Activated naive CD8-positive, alpha-beta T cell treated with anti-CD3 and anti-CD28 coated beads, Interleukin-2, amount 10 ng/mL, durations not matched to agents 7 days and 5 days (primary cell): ENCODE data around the gene PSMA6. TPM values are rescaled to one million over a fixed set of nuclear protein-coding genes. Genes with fewer than 3 reads are reported as not detected.

Experiments
- ATAC-seq: fragments of 150-1000 bp; cut with Tn5 transposase; one replicate; pipeline ENCODE4 v1.10.0; 2021; ENCODE audit warnings: low read depth, moderate library complexity
- POLR2A ChIA-PET: fragments of 350-600 bp; sonication (Branson Sonifier 250); formaldehyde crosslinking; loops from one replicate; lab custom pipeline; 2021; ENCODE audit warnings: antibody characterized with exemption; lab: Charles Lee
- DNase-seq: peaks from one replicate; pipeline ENCODE4 v3.0.0; 2021
- H3K27ac Mint-ChIP-seq: one replicate; pipeline ENCODE4 v1.8.0; 2022; ENCODE audit warnings: mild to moderate bottlenecking, mixed read lengths
- H3K27me3 Mint-ChIP-seq: one replicate; pipeline ENCODE4 v1.8.0; 2022; ENCODE audit warnings: mild to moderate bottlenecking, moderate library complexity, mixed read lengths
- H3K36me3 Mint-ChIP-seq: one replicate; pipeline ENCODE4 v1.8.0; 2021; ENCODE audit warnings: mild to moderate bottlenecking, mixed read lengths
- H3K4me1 Mint-ChIP-seq: one replicate; pipeline ENCODE4 v1.8.0; 2021; ENCODE audit warnings: mixed read lengths
- H3K4me3 Mint-ChIP-seq: one replicate; pipeline ENCODE4 v1.8.0; 2022; ENCODE audit warnings: mild to moderate bottlenecking, moderate library complexity, mixed read lengths
- H3K9me3 Mint-ChIP-seq: one replicate; pipeline ENCODE4 v1.8.0; 2021; ENCODE audit warnings: mixed read lengths
- total RNA-seq, 2 experiments: library from RNA; stranded (reverse); gene quantifications; one replicate each; pipeline ENCODE4 v1.2.3, GENCODE V29; 2021

PSMA6 gene
- total RNA-seq, 2 experiments from 2014 or later: 213 to 221 TPM

GRCh38 chr14:35257809-35258208, 34.4 kb upstream of the PSMA6 start:
- Mint-ChIP-seq H3K4me1 (peaks cover 12% of the 10 kb centered on the region), H3K9me3 (peaks cover 3% of the 10 kb centered on the region), H3K36me3 (peaks cover 17% of the 10 kb centered on the region), H3K27ac (no peak overlapping the region), H3K27me3 (no peaks in the 10 kb centered on the region), H3K4me3 (no peak overlapping the region)
- no peak for DNase-seq
- POLR2A ChIA-PET: no interaction called here
- ATAC-seq: no peak

GRCh38 chr14:35258420-35258819, 33.8 kb upstream of the PSMA6 start:
- peaks cover 17% of the 10 kb centered on the region for H3K36me3 Mint-ChIP-seq
- no peaks in the 10 kb centered on the region for H3K27me3 Mint-ChIP-seq
- DNase-seq (no peak), ATAC-seq (no peak)
- peaks cover 3% of the 10 kb centered on the region for H3K9me3 Mint-ChIP-seq
- POLR2A ChIA-PET: no interaction called here
- H3K27ac Mint-ChIP-seq: no peak overlapping the region
- H3K4me1 Mint-ChIP-seq: peaks cover 12% of the 10 kb centered on the region
- H3K4me3 Mint-ChIP-seq: no peak overlapping the region

GRCh38 chr14:35261774-35262173, 30.4 kb upstream of the PSMA6 start:
- Mint-ChIP-seq H3K27ac (no peak overlapping the region), H3K9me3 (peaks cover 3% of the 10 kb centered on the region)

GRCh38 chr14:35262436-35262835, 29.7 kb upstream of the PSMA6 start:
- POLR2A ChIA-PET: no interaction called here
- Mint-ChIP-seq H3K27ac (no peak overlapping the region), H3K9me3 (peaks cover 3% of the 10 kb centered on the region), H3K36me3 (peaks cover 15% of the 10 kb centered on the region), H3K4me3 (no peak overlapping the region), H3K27me3 (no peaks in the 10 kb centered on the region), H3K4me1 (peaks cover 3% of the 10 kb centered on the region)
- DNase-seq (no peak), ATAC-seq (no peak)

More at GRCh38 chr14:35261774-35262173, 30.4 kb upstream of the PSMA6 start:
- no peak for DNase-seq
- Mint-ChIP-seq H3K27me3 (no peaks in the 10 kb centered on the region), H3K4me3 (no peak overlapping the region), H3K4me1 (peaks cover 3% of the 10 kb centered on the region), H3K36me3 (peaks cover 12% of the 10 kb centered on the region)
- POLR2A ChIA-PET: no interaction called here
- no peak for ATAC-seq

- Mint-ChIP-seq H3K4me1 (no peaks in the 10 kb centered on the region), H3K27me3 (no peaks in the 10 kb centered on the region), H3K4me3 (no peak overlapping the region), H3K9me3 (no peaks in the 10 kb centered on the region), H3K27ac (no peak overlapping the region), H3K36me3 (peaks cover 12% of the 10 kb centered on the region)
- POLR2A ChIA-PET: no interaction called here
- ATAC-seq: no peak
- DNase-seq: no peak
Measured at GRCh38 chr14:35268946-35269345, 23.2 kb upstream of the PSMA6 start.

GRCh38 chr14:35274805-35275204, 17.4 kb upstream of the PSMA6 start:
- peaks cover 12% of the 10 kb centered on the region for H3K36me3 Mint-ChIP-seq
- DNase-seq (no peak), ATAC-seq (no peak)
- peaks cover 2% of the 10 kb centered on the region for H3K4me1 Mint-ChIP-seq
- no peaks in the 10 kb centered on the region for H3K27me3 Mint-ChIP-seq
- H3K9me3 Mint-ChIP-seq: no peaks in the 10 kb centered on the region
- H3K4me3 Mint-ChIP-seq: no peak overlapping the region
- no peak overlapping the region for H3K27ac Mint-ChIP-seq
- POLR2A ChIA-PET: no interaction called here

GRCh38 chr14:35277179-35277578, 15.0 kb upstream of the PSMA6 start:
- H3K4me1 Mint-ChIP-seq: peaks cover 4% of the 10 kb centered on the region
- no peak for ATAC-seq
- POLR2A ChIA-PET: interaction anchor here (0.8 kb wide), 1 partner anchor 90 kb away, joined by 3 read pairs; no protein-coding TSS in a partner anchor
- H3K9me3 Mint-ChIP-seq: no peaks in the 10 kb centered on the region
- H3K27ac Mint-ChIP-seq: no peak overlapping the region
- H3K4me3 Mint-ChIP-seq: no peak overlapping the region
- no peak for DNase-seq
- no peaks in the 10 kb centered on the region for H3K27me3 Mint-ChIP-seq
- H3K36me3 Mint-ChIP-seq: peaks cover 17% of the 10 kb centered on the region

GRCh38 chr14:35279369-35279768, 12.8 kb upstream of the PSMA6 start:
- Mint-ChIP-seq H3K27me3 (no peaks in the 10 kb centered on the region), H3K27ac (no peak overlapping the region), H3K9me3 (no peaks in the 10 kb centered on the region), H3K4me3 (no peak overlapping the region), H3K4me1 (peaks cover 9% of the 10 kb centered on the region), H3K36me3 (peaks cover 19% of the 10 kb centered on the region)
- POLR2A ChIA-PET: interaction anchor here (0.6 kb wide), 1 partner anchor 11 kb away, joined by 3 read pairs; no protein-coding TSS in a partner anchor
- DNase-seq: no peak
- no peak for ATAC-seq

- no peaks in the 10 kb centered on the region for H3K27me3 Mint-ChIP-seq
- no peak for ATAC-seq
- no peak overlapping the region for H3K4me3 Mint-ChIP-seq
- no peaks in the 10 kb centered on the region for H3K9me3 Mint-ChIP-seq
- POLR2A ChIA-PET: interaction anchor here (3.2 kb wide), 1 partner anchor 11 kb away, joined by 10 read pairs; the partner anchor contains the start of gene PSMA6
- H3K36me3 Mint-ChIP-seq: peaks cover 20% of the 10 kb centered on the region
- no peak for DNase-seq
- H3K27ac Mint-ChIP-seq: no peak overlapping the region
- peaks cover 27% of the 10 kb centered on the region for H3K4me1 Mint-ChIP-seq
Measured at GRCh38 chr14:35281341-35281740, 10.8 kb upstream of the PSMA6 start.

GRCh38 chr14:35284506-35284905, 7.7 kb upstream of the PSMA6 start:
- Mint-ChIP-seq H3K4me3 (peak overlapping the region; percentile 78), H3K27me3 (no peaks in the 10 kb centered on the region), H3K27ac (peak overlapping the region; percentile 91), H3K36me3 (peaks cover 18% of the 10 kb centered on the region), H3K4me1 (peaks cover 41% of the 10 kb centered on the region), H3K9me3 (no peaks in the 10 kb centered on the region)
- no peak for ATAC-seq
- DNase-seq: no peak
- POLR2A ChIA-PET: interaction anchor here (1.3 to 3.2 kb wide), 3 partner anchors 8 to 120 kb away, joined by 5 to 10 read pairs (median 10); partner anchors contain the start of genes NFKBIA and PSMA6

GRCh38 chr14:35285168-35286002, 6.8 kb upstream of the PSMA6 start:
- ATAC-seq: peak; percentile 79
- Mint-ChIP-seq H3K36me3 (peaks cover 17% of the 10 kb centered on the region), H3K9me3 (no peaks in the 10 kb centered on the region), H3K4me3 (peak overlapping the region; percentile 78), H3K27me3 (no peaks in the 10 kb centered on the region), H3K27ac (peak overlapping the region; percentile 91), H3K4me1 (peaks cover 41% of the 10 kb centered on the region)
- POLR2A ChIA-PET: interaction anchor here (0.6 to 4.1 kb wide), 11 partner anchors 24 to 239 kb away, joined by 3 to 37 read pairs (median 4); partner anchors contain the start of genes FAM177A1, NFKBIA and PRORP
- no peak for DNase-seq

GRCh38 chr14:35286003-35286600, 6.1 kb upstream of the PSMA6 start:
- DNase-seq: no peak
- Mint-ChIP-seq H3K36me3 (peaks cover 11% of the 10 kb centered on the region), H3K9me3 (no peaks in the 10 kb centered on the region), H3K4me3 (peak overlapping the region; percentile 78), H3K27me3 (no peaks in the 10 kb centered on the region), H3K4me1 (peaks cover 43% of the 10 kb centered on the region), H3K27ac (peak overlapping the region; percentile 91)
- POLR2A ChIA-PET: interaction anchor here (0.6 to 4.1 kb wide), 11 partner anchors 24 to 240 kb away, joined by 3 to 37 read pairs (median 4); partner anchors contain the start of genes FAM177A1, NFKBIA and PRORP
- ATAC-seq: peak; percentile 7

GRCh38 chr14:35286707-35287106, 5.5 kb upstream of the PSMA6 start:
- Mint-ChIP-seq H3K4me3 (peak overlapping the region; percentile 78), H3K4me1 (peaks cover 43% of the 10 kb centered on the region), H3K36me3 (peaks cover 10% of the 10 kb centered on the region), H3K27me3 (no peaks in the 10 kb centered on the region), H3K27ac (peak overlapping the region; percentile 91), H3K9me3 (no peaks in the 10 kb centered on the region)
- POLR2A ChIA-PET: interaction anchor here (1.0 to 4.1 kb wide), 7 partner anchors 47 to 240 kb away, joined by 4 to 37 read pairs (median 6); partner anchors contain the start of genes FAM177A1 and NFKBIA
- DNase-seq (no peak), ATAC-seq (peak; percentile 41)
